ENCODE measurements around the gene AFF3.

GRCh38 chr2:99624677-99625076 lies 517.7 kb downstream of the AFF3 start:
- TF ChIP-seq EZH2 (IDR thresholded peaks at IDR 0.05; ENCODE audit: low read depth) (no peak), CTCF (conservative IDR thresholded peaks at IDR 0.05) (no peak)

All from PC-9 (cell line).